Type B pancreatic cell (in vitro differentiated cells): ENCODE measurements around the gene LYST. TPM values are rescaled to one million over a fixed set of nuclear protein-coding genes. Genes with fewer than 3 reads are reported as not detected.

Experiments
- DNase-seq: peaks from one replicate; pipeline ENCODE4 v3.0.0; 2021; ENCODE audit warnings: mixed read lengths; ENCODE audit not compliant: unreplicated experiment; ENCODE audit errors: extremely low spot score
- H3K27ac Mint-ChIP-seq: 2 replicates; pipeline ENCODE4 v1.8.0; 2021; ENCODE audit warnings: mild to moderate bottlenecking, mixed read lengths
- H3K27me3 Mint-ChIP-seq: 2 replicates; pipeline ENCODE4 v1.8.0; 2021; ENCODE audit warnings: mixed read lengths
- H3K36me3 Mint-ChIP-seq: 2 replicates; pipeline ENCODE4 v1.8.0; 2021; ENCODE audit warnings: mixed read lengths
- H3K4me1 Mint-ChIP-seq: one replicate; pipeline ENCODE4 v1.8.0; 2021; ENCODE audit warnings: mixed read lengths; ENCODE audit not compliant: unreplicated experiment
- H3K4me3 Mint-ChIP-seq: 2 replicates; pipeline ENCODE4 v1.8.0; 2021; ENCODE audit warnings: mild to moderate bottlenecking, mixed read lengths
- H3K9me3 Mint-ChIP-seq: 2 replicates; pipeline ENCODE4 v1.8.0; 2021; ENCODE audit warnings: mixed read lengths
- CTCF ChIP-seq: fragments of 200-600 bp; sonication (generic); conservative IDR thresholded peaks from 2 replicates; pipeline ENCODE4 v1.5.0; 2021; ENCODE audit warnings: antibody characterized with exemption, mild to moderate bottlenecking
- total RNA-seq: library from RNA; stranded (reverse); gene quantifications from 2 replicates; pipeline ENCODE4 v1.2.1, GENCODE V29; 2021; ENCODE audit warnings: low replicate concordance

LYST gene
- total RNA-seq, 1 donor from 2014 or later = 9.7 TPM

- H3K36me3 Mint-ChIP-seq = peaks cover 3% of the 10 kb centered on the region
- H3K4me3 Mint-ChIP-seq = no peak overlapping the region
- no peaks in the 10 kb centered on the region for H3K27me3 Mint-ChIP-seq
- H3K27ac Mint-ChIP-seq = no peak overlapping the region
- H3K9me3 Mint-ChIP-seq = no peaks in the 10 kb centered on the region
- H3K4me1 Mint-ChIP-seq = peaks cover 4% of the 10 kb centered on the region
- DNase-seq = no peak
- no peak for TF ChIP-seq CTCF
These were observed 21.9 kb downstream of the LYST start for GRCh38 chr1:235844776-235845175.

- no peaks in the 10 kb centered on the region for H3K27me3 Mint-ChIP-seq
- TF ChIP-seq CTCF = peak; percentile 62
- H3K4me3 Mint-ChIP-seq = no peak overlapping the region
- H3K9me3 Mint-ChIP-seq = no peaks in the 10 kb centered on the region
- DNase-seq = no peak
- H3K4me1 Mint-ChIP-seq = peaks cover 4% of the 10 kb centered on the region
- H3K36me3 Mint-ChIP-seq = peaks cover 3% of the 10 kb centered on the region
- no peak overlapping the region for H3K27ac Mint-ChIP-seq
These were observed 23.2 kb downstream of the LYST start for GRCh38 chr1:235843461-235843961.

GRCh38 chr1:235841938-235842545 is 24.7 kb downstream of the LYST start:
- no peak for DNase-seq
- Mint-ChIP-seq H3K27me3 (no peaks in the 10 kb centered on the region), H3K4me3 (no peak overlapping the region), H3K36me3 (peaks cover 3% of the 10 kb centered on the region), H3K27ac (no peak overlapping the region), H3K4me1 (peaks cover 4% of the 10 kb centered on the region), H3K9me3 (no peaks in the 10 kb centered on the region)
- TF ChIP-seq CTCF = no peak

GRCh38 chr1:235838021-235838420 is 28.7 kb downstream of the LYST start:
- H3K36me3 Mint-ChIP-seq = no peaks in the 10 kb centered on the region
- no peaks in the 10 kb centered on the region for H3K27me3 Mint-ChIP-seq
- H3K4me3 Mint-ChIP-seq = no peak overlapping the region
- no peak overlapping the region for H3K27ac Mint-ChIP-seq
- no peaks in the 10 kb centered on the region for H3K4me1 Mint-ChIP-seq
- TF ChIP-seq CTCF = no peak
- H3K9me3 Mint-ChIP-seq = no peaks in the 10 kb centered on the region
- no peak for DNase-seq

GRCh38 chr1:235835226-235835625 is 31.5 kb downstream of the LYST start:
- Mint-ChIP-seq H3K27ac (no peak overlapping the region), H3K27me3 (no peaks in the 10 kb centered on the region), H3K36me3 (no peaks in the 10 kb centered on the region), H3K4me3 (no peak overlapping the region), H3K4me1 (no peaks in the 10 kb centered on the region), H3K9me3 (no peaks in the 10 kb centered on the region)
- no peak for DNase-seq
- no peak for TF ChIP-seq CTCF

- TF ChIP-seq CTCF = no peak
- Mint-ChIP-seq H3K36me3 (no peaks in the 10 kb centered on the region), H3K4me1 (no peaks in the 10 kb centered on the region), H3K27me3 (no peaks in the 10 kb centered on the region), H3K4me3 (no peak overlapping the region), H3K9me3 (no peaks in the 10 kb centered on the region), H3K27ac (no peak overlapping the region)
- DNase-seq = no peak
These were observed 32.1 kb downstream of the LYST start for GRCh38 chr1:235834620-235835019.
